ENCODE data around the gene C9orf50. TPM values are rescaled to one million over a fixed set of nuclear protein-coding genes. Genes with fewer than 3 reads are reported as not detected.

Gene C9orf50
- total and polyA plus RNA-seq, 5 donors from 2014 or later, result not detected

DNA sequence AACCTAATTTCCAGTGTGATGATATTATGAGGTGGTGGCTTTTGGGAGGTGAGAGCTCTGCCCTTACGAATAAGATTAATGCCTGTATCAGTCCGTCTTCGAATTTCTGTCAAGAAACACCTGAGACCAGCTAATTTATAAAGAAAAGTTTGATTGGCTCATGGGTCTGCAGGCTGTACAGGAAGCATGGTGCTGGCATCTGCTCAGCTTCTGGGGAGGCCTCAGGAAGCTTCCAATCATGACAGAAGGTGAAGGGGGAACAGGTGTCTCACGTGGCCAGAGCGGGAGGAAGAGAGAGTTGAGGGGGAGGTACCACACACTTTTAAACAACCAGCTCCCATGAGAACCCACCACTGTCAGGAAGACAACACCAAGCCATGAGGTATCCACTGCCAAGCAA lies 46.9 kb downstream of the C9orf50 start:
- H3K4me3 ChIP-seq (ENCODE audit: low read depth, low read length), result no peak overlapping the region
- Mint-ChIP-seq H3K4me3 (no peak overlapping the region), H3K27ac (no peak overlapping the region), H3K4me1 (peaks cover 0 to 8% (median 6%) of the 10 kb centered on the region in 4 donors), H3K36me3 (no peaks in the 10 kb centered on the region), H3K9me3 (peaks cover 0 to 6% (median 0%) of the 10 kb centered on the region in 7 donors), H3K27me3 (peaks cover 21% of the 10 kb centered on the region)
- H3K36me3 ChIP-seq (ENCODE audit: control insufficient read depth, insufficient read depth, low read length), result no peaks in the 10 kb centered on the region
- no peaks in the 10 kb centered on the region for H3K9me3 ChIP-seq (ENCODE audit: control insufficient read depth in 2 of 2, low read length in 2 of 2)
- ATAC-seq (ENCODE audit: low read depth in 2 of 2) (no peak), DNase-seq (no peak)
- H3K4me1 ChIP-seq (ENCODE audit: control insufficient read depth, insufficient read depth, low read length, poor library complexity, severe bottlenecking), result peaks cover 9% of the 10 kb centered on the region
- H3K27me3 ChIP-seq (ENCODE audit: control insufficient read depth, insufficient read depth, low read length), result peaks cover 5% of the 10 kb centered on the region
- no peak overlapping the region for H3K27ac ChIP-seq (ENCODE audit: insufficient read depth, low read length, poor library complexity, severe bottlenecking)

DNA sequence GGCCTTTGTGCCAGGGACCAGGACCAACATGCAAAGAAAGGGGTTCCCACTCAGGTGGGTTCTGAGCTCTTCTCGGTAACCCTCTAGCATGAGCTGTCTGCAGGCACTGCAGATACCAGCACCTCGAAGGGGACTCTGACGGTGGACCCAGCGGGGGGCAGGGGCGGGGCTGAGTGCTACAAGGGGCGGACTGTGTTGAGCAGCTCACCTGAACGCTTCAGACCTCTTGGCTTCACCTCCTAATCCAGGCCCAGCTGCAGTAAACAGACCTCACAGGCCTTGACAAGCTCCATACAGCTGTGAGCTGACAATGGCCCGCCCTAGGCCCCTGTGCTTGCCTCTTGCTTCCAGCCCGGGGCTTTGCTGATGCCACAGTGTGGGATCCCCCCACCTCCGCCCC lies 48.4 kb downstream of the C9orf50 start:
- peaks cover 30% of the 10 kb centered on the region for H3K27me3 Mint-ChIP-seq
- Histone ChIP-seq H3K27ac (ENCODE audit: insufficient read depth, low read length, poor library complexity, severe bottlenecking) (no peak overlapping the region), H3K36me3 (ENCODE audit: control insufficient read depth, insufficient read depth, low read length) (no peaks in the 10 kb centered on the region), H3K4me3 (ENCODE audit: low read depth, low read length) (no peak overlapping the region), H3K27me3 (ENCODE audit: control insufficient read depth, insufficient read depth, low read length) (peaks cover 5% of the 10 kb centered on the region), H3K9me3 (ENCODE audit: control insufficient read depth in 2 of 2, low read length in 2 of 2) (no peaks in the 10 kb centered on the region), H3K4me1 (ENCODE audit: control insufficient read depth, insufficient read depth, low read length, poor library complexity, severe bottlenecking) (peaks cover 19% of the 10 kb centered on the region)
- H3K4me1 Mint-ChIP-seq, result peaks cover 0 to 12% (median 4%) of the 10 kb centered on the region in 4 donors
- H3K36me3 Mint-ChIP-seq, result no peaks in the 10 kb centered on the region
- no peak for ATAC-seq (ENCODE audit: low read depth in 2 of 2)
- no peak overlapping the region for H3K27ac Mint-ChIP-seq
- DNase-seq, result no peak
- no peak overlapping the region for H3K4me3 Mint-ChIP-seq
- H3K9me3 Mint-ChIP-seq, result peaks cover 0 to 6% (median 0%) of the 10 kb centered on the region in 7 donors

DNA sequence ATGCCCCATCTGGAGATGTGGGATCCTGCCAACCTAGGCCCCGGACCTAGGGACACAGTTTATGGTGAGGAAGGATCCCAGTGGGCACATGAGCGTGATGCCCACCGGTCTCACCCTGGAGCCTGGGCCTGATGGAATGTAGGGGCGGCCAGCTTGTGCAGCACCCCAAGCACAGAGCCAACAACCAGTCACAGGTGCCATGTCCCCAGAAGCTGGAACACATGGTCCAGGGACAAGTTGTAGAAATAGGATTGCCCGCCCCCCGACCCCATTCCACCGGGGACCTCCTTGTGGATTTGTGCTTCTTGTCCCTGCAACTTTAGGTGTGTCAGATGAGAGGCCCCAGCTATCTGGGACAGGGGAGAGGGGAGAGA lies 48.9 kb downstream of the C9orf50 start:
- ATAC-seq (ENCODE audit: low read depth in 2 of 2) (no peak), DNase-seq (no peak)
- peaks cover 0 to 12% (median 4%) of the 10 kb centered on the region in 4 donors for H3K4me1 Mint-ChIP-seq
- H3K36me3 Mint-ChIP-seq, result no peaks in the 10 kb centered on the region
- Histone ChIP-seq H3K27me3 (ENCODE audit: control insufficient read depth, insufficient read depth, low read length) (peaks cover 5% of the 10 kb centered on the region), H3K27ac (ENCODE audit: insufficient read depth, low read length, poor library complexity, severe bottlenecking) (no peak overlapping the region), H3K9me3 (ENCODE audit: control insufficient read depth in 2 of 2, low read length in 2 of 2) (no peaks in the 10 kb centered on the region), H3K36me3 (ENCODE audit: control insufficient read depth, insufficient read depth, low read length) (no peaks in the 10 kb centered on the region), H3K4me3 (ENCODE audit: low read depth, low read length) (no peak overlapping the region), H3K4me1 (ENCODE audit: control insufficient read depth, insufficient read depth, low read length, poor library complexity, severe bottlenecking) (peaks cover 19% of the 10 kb centered on the region)
- H3K4me3 Mint-ChIP-seq, result no peak overlapping the region
- peaks cover 32% of the 10 kb centered on the region for H3K27me3 Mint-ChIP-seq
- H3K27ac Mint-ChIP-seq, result no peak overlapping the region
- peaks cover 0 to 6% (median 0%) of the 10 kb centered on the region in 7 donors for H3K9me3 Mint-ChIP-seq

DNA sequence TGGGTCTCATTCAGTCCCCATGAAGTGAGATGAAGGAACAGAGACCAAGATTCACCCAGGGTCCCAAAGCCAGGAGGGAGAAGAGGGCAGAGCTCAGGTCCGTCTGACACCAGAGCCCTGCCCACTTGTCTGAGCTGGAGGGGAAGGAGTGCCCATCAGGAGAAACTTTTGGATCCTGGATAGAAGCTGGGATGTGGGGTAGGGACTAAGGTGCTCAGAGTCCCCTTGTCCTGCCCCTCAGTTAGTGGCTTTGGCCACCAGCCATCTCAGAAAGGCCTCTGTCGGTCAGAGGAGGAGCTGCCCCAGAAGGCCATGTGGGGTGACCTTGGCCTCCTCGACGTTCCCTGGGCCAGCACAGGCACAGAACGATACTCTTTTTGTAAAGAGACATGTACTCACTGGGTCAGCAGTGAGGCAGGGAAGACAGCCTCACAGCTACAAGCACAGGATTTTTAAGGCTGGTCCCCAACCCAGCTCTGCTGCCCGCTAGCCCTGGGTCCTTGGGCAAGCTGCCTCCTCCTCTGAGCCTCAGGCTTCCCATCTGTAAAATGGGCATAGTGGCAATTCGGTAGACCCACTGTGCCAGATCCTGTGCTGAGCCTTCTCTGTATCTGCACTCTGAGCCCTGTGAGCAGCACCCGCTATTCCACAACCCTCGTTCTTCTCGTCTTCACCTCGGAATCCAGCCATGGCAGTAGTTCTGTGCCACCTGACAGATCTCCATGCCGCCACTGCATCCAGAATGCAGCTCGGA lies 49.4 kb downstream of the C9orf50 start:
- no peak for ATAC-seq (ENCODE audit: low read depth in 2 of 2)
- Mint-ChIP-seq H3K36me3 (no peaks in the 10 kb centered on the region), H3K27ac (no peak overlapping the region), H3K4me1 (peaks cover 0 to 12% (median 4%) of the 10 kb centered on the region in 4 donors), H3K4me3 (peak overlapping the region in 1 of 4 donors; percentile 74), H3K9me3 (peaks cover 0 to 6% (median 0%) of the 10 kb centered on the region in 7 donors), H3K27me3 (peaks cover 37% of the 10 kb centered on the region)
- no peak for DNase-seq
- no peak overlapping the region for H3K27ac ChIP-seq (ENCODE audit: insufficient read depth, low read length, poor library complexity, severe bottlenecking)
- no peaks in the 10 kb centered on the region for H3K36me3 ChIP-seq (ENCODE audit: control insufficient read depth, insufficient read depth, low read length)
- H3K4me1 ChIP-seq (ENCODE audit: control insufficient read depth, insufficient read depth, low read length, poor library complexity, severe bottlenecking), result peaks cover 19% of the 10 kb centered on the region
- no peaks in the 10 kb centered on the region for H3K9me3 ChIP-seq (ENCODE audit: control insufficient read depth in 2 of 2, low read length in 2 of 2)
- peaks cover 5% of the 10 kb centered on the region for H3K27me3 ChIP-seq (ENCODE audit: control insufficient read depth, insufficient read depth, low read length)
- H3K4me3 ChIP-seq (ENCODE audit: low read depth, low read length), result no peak overlapping the region

DNA sequence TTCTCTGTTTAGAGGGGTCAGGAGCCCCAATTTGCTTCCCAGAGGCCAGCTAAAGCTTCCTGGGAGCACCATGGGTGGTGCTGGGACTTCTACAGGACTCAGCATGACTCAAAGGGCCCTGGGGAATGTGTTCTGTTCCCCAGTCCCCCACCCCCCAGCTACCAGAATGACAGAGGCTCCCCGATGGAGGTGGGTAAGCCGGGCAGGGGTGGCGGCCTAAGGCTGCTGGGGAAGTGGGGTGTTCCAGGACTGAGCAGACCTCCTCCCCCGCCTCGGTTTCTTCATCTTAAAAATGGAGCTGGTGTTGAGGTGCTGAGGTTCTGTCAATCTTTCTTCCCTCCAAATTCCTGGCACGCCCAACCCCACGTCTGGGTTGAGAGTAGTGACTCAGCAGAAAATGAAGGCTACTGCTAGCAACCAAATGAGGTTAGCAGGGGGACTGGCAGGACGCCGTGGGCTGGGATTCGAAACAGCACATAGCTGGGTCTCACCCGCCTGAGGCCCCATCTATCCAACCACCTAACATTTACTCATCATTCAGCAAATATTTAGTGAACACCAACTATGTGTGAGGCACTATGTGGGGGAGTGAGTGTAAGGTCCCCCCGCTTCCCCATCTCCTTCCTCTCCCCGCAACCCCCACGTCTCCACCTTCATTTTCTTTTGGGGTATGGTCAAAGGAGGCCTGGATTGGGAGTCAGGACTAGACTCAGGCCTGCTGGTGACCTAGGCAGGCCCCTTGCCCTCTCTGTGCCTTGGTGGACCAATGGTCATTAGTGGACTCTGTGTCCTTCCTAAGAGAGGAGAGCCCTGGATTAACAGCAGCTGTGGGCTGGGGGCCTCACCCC lies 50.2 kb downstream of the C9orf50 start:
- H3K4me3 Mint-ChIP-seq, result no peak overlapping the region
- no peak overlapping the region for H3K4me3 ChIP-seq (ENCODE audit: low read depth, low read length)
- DNase-seq (no peak), ATAC-seq (ENCODE audit: low read depth in 2 of 2) (no peak)
- H3K36me3 ChIP-seq (ENCODE audit: control insufficient read depth, insufficient read depth, low read length), result no peaks in the 10 kb centered on the region
- no peaks in the 10 kb centered on the region for H3K36me3 Mint-ChIP-seq
- no peak overlapping the region for H3K27ac Mint-ChIP-seq
- H3K27me3 ChIP-seq (ENCODE audit: control insufficient read depth, insufficient read depth, low read length), result peaks cover 5% of the 10 kb centered on the region
- peaks cover 19% of the 10 kb centered on the region for H3K4me1 ChIP-seq (ENCODE audit: control insufficient read depth, insufficient read depth, low read length, poor library complexity, severe bottlenecking)
- H3K27ac ChIP-seq (ENCODE audit: insufficient read depth, low read length, poor library complexity, severe bottlenecking), result no peak overlapping the region
- H3K9me3 ChIP-seq (ENCODE audit: control insufficient read depth in 2 of 2, low read length in 2 of 2), result no peaks in the 10 kb centered on the region
- peaks cover 0 to 12% (median 4%) of the 10 kb centered on the region in 4 donors for H3K4me1 Mint-ChIP-seq
- peaks cover 45% of the 10 kb centered on the region for H3K27me3 Mint-ChIP-seq
- H3K9me3 Mint-ChIP-seq, result peaks cover 0 to 6% (median 0%) of the 10 kb centered on the region in 7 donors

DNA sequence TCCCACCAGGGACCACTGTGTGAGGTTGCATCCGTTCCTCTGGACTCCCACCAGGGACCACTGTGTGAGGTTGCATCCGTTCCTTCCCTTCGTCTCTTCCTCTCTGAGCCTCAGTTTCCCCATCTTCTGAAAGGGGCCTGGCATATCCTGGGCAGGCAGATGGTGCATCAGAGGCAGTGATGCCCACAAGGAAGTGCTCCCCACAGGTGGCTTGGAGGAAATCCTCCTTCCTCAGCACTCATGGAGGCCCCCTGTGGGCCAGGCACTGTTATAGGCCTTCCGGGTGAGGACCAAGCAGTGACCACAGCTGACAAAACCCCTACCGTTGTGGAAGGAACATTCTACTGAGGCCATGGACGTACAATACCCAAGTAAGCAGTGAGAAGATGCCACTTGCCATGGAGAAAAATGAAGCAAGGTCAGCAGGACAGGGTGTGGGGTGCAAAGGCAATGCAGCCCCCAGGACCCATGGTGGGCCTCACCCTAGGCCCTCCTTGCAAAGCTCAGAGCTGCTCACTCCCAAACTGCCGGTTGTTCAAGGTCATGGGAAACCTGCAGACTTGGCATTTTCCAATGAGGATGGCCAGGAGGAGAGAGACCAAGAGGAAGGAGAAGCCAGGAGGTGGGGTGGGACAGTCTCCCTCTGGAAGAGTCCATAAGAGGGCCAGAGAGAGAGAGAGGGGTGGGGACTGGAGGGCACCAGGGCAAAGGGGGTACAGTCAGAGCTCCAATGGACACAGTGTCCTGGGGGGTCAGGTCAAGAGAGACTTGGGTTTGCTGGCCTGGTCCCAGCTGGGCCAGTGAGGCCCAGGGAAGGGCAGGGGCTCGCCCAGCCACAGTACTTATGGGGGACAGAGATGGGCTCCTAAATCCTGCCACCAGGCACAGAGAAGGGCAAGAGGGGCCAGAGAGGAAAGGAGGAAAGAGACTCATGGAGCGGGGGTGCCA lies 51.1 kb downstream of the C9orf50 start:
- H3K27ac Mint-ChIP-seq, result no peak overlapping the region
- Histone ChIP-seq H3K4me1 (ENCODE audit: control insufficient read depth, insufficient read depth, low read length, poor library complexity, severe bottlenecking) (peaks cover 19% of the 10 kb centered on the region), H3K36me3 (ENCODE audit: control insufficient read depth, insufficient read depth, low read length) (no peaks in the 10 kb centered on the region), H3K4me3 (ENCODE audit: low read depth, low read length) (no peak overlapping the region), H3K27ac (ENCODE audit: insufficient read depth, low read length, poor library complexity, severe bottlenecking) (no peak overlapping the region), H3K9me3 (ENCODE audit: control insufficient read depth in 2 of 2, low read length in 2 of 2) (no peaks in the 10 kb centered on the region), H3K27me3 (ENCODE audit: control insufficient read depth, insufficient read depth, low read length) (peaks cover 5% of the 10 kb centered on the region)
- ATAC-seq (ENCODE audit: low read depth in 2 of 2) (peak in 1 of 2 donors; percentile 32), DNase-seq (no peak)
- peak overlapping the region in 3 of 4 donors; percentile 47 to 80 (median 67) for H3K4me3 Mint-ChIP-seq
- peaks cover 54% of the 10 kb centered on the region for H3K27me3 Mint-ChIP-seq
- peaks cover 0 to 12% (median 4%) of the 10 kb centered on the region in 4 donors for H3K4me1 Mint-ChIP-seq
- H3K36me3 Mint-ChIP-seq, result no peaks in the 10 kb centered on the region
- H3K9me3 Mint-ChIP-seq, result peaks cover 0 to 6% (median 0%) of the 10 kb centered on the region in 7 donors
